Neural cell (in vitro differentiated cells): ENCODE data around the gene GPHB5. TPM values are rescaled to one million over a fixed set of nuclear protein-coding genes. Genes with fewer than 3 reads are reported as not detected.
"Not testable (repeated sequence)": the region's sequence is repeated elsewhere in the genome, so short reads cannot be mapped to it uniquely, and the experiment has no call there.

Source experiments
- H2AFZ ChIP-seq: fragments of 200-600, 300-800 bp; sonication (generic), shearing (Covaris generic); 2 replicates; pipeline ENCODE4 v1.6.0; 2014; ENCODE audit warnings: low read depth, mild to moderate bottlenecking, antibody characterized with exemption, low read length, moderate library complexity
- H3F3A ChIP-seq: fragments of 200-600 bp; shearing (Covaris generic); 2 replicates; pipeline ENCODE4 v1.6.1; 2016; ENCODE audit warnings: mild to moderate bottlenecking, moderate library complexity, mixed read lengths, antibody characterized with exemption, low read length; ENCODE audit not compliant: insufficient read depth, poor library complexity, severe bottlenecking
- H3K27ac ChIP-seq: fragments of 200-600, 300-800 bp; sonication (generic), shearing (Covaris generic); 2 replicates; pipeline ENCODE4 v1.5.1; 2014; ENCODE audit warnings: mild to moderate bottlenecking, low read length, moderate library complexity
- H3K27me3 ChIP-seq: fragments of 300-800, 200-600 bp; sonication (generic), shearing (Covaris generic); 2 replicates; pipeline ENCODE4 v1.6.0; 2014; ENCODE audit warnings: mild to moderate bottlenecking, low read depth, low read length, moderate library complexity; ENCODE audit not compliant: insufficient read depth
- H3K36me3 ChIP-seq: fragments of 300-800, 200-600 bp; sonication (generic), shearing (Covaris generic); 2 replicates; pipeline ENCODE4 v1.5.1; 2014; ENCODE audit warnings: mild to moderate bottlenecking, antibody characterized with exemption, low read length, moderate library complexity; ENCODE audit not compliant: insufficient read depth
- H3K4me2 ChIP-seq: fragments of 300-800, 200-600 bp; sonication (generic), shearing (Covaris generic); 2 replicates; pipeline ENCODE4 v1.6.0; 2014; ENCODE audit warnings: mild to moderate bottlenecking, low read length
- H3K4me3 ChIP-seq: fragments of 300-800, 200-600 bp; sonication (generic), shearing (Covaris generic); 2 replicates; pipeline ENCODE4 v1.5.1; 2014; ENCODE audit warnings: mild to moderate bottlenecking, low read length, moderate library complexity
- H3K79me2 ChIP-seq: fragments of 200-600 bp; shearing (Covaris generic); replicated peaks from 2 replicates; pipeline ENCODE4 v1.6.0; 2014; ENCODE audit warnings: mild to moderate bottlenecking, low read length, moderate library complexity; ENCODE audit not compliant: insufficient read depth
- H3K9ac ChIP-seq: fragments of 300-800, 200-600 bp; sonication (generic), shearing (Covaris generic); 2 replicates; pipeline ENCODE4 v1.6.1; 2016; ENCODE audit warnings: mild to moderate bottlenecking, low read length, mixed read lengths
- H3K9me2 ChIP-seq: fragments of 200-600 bp; shearing (Covaris generic); 2 replicates; pipeline ENCODE4 v1.6.1; 2016; ENCODE audit warnings: mild to moderate bottlenecking, low read length, mixed read lengths; ENCODE audit not compliant: insufficient read depth
- H3K9me3 ChIP-seq: fragments of 200-600, 300-800 bp; sonication (generic), shearing (Covaris generic); 2 replicates; pipeline ENCODE4 v1.6.1; 2016; ENCODE audit warnings: mild to moderate bottlenecking, mixed run types, low read length, moderate library complexity, mixed read lengths
- H4K20me1 ChIP-seq: fragments of 200-600 bp; shearing (Covaris generic); 2 replicates; pipeline ENCODE4 v1.6.1; 2016; ENCODE audit warnings: mild to moderate bottlenecking, mixed run types; ENCODE audit not compliant: insufficient read depth
- EP300 ChIP-seq: fragments of 450-650 bp; conservative IDR thresholded peaks from 2 replicates; pipeline ENCODE4 v1.6.1; 2014; ENCODE audit warnings: antibody characterized with exemption, mild to moderate bottlenecking, moderate library complexity; ENCODE audit not compliant: poor library complexity, severe bottlenecking
- EZH2 ChIP-seq: fragments of 200-600, 300-800 bp; shearing (Covaris generic), sonication (generic); IDR thresholded peaks from 2 replicates; pipeline ENCODE4 v1.6.1; 2014; ENCODE audit warnings: antibody characterized with exemption, low read length, borderline replicate concordance, mild to moderate bottlenecking; ENCODE audit not compliant: insufficient read depth, poor library complexity, severe bottlenecking
- MXI1 ChIP-seq: fragments of 450-650 bp; conservative IDR thresholded peaks from 2 replicates; pipeline ENCODE4 v1.6.1; 2014; ENCODE audit warnings: antibody characterized with exemption, mild to moderate bottlenecking; ENCODE audit not compliant: poor library complexity, severe bottlenecking
- POLR2AphosphoS5 ChIP-seq: IDR thresholded peaks from 2 replicates; pipeline ENCODE4 v1.6.1; 2012
- RAD21 ChIP-seq: fragments of 450-650 bp; conservative IDR thresholded peaks from 2 replicates; pipeline ENCODE4 v1.6.1; 2014; ENCODE audit warnings: antibody characterized with exemption, mild to moderate bottlenecking, moderate library complexity
- SMC3 ChIP-seq: fragments of 450-650 bp; conservative IDR thresholded peaks from 2 replicates; pipeline ENCODE4 v1.6.1; 2014; ENCODE audit warnings: antibody characterized with exemption, mild to moderate bottlenecking, moderate library complexity; ENCODE audit not compliant: poor library complexity
- TAF1 ChIP-seq: IDR thresholded peaks from 2 replicates; pipeline ENCODE4 v1.6.1; 2012; ENCODE audit warnings: low read depth
- polyA plus RNA-seq: library from polyadenylated mRNA; depleted of rRNA; stranded (reverse); fragments of >200 nt; gene quantifications from 2 replicates; pipeline ENCODE4 v1.2.3, GENCODE V29; 2014
- TF ChIP-seq, protein P1 (sequence below): fragments of 450-650 bp; IDR thresholded peaks from 2 replicates; pipeline ENCODE4 v1.5.1; 2014; ENCODE audit warnings: antibody characterized with exemption, mild to moderate bottlenecking, moderate library complexity; ENCODE audit not compliant: poor library complexity, severe bottlenecking
- TF ChIP-seq, protein P2 (sequence below): IDR thresholded peaks from 2 replicates; pipeline ENCODE4 v1.6.1; 2012; ENCODE audit warnings: borderline replicate concordance

The GPHB5 gene
- polyA plus RNA-seq, 1 donor from 2014 or later, result not detected

DNA sequence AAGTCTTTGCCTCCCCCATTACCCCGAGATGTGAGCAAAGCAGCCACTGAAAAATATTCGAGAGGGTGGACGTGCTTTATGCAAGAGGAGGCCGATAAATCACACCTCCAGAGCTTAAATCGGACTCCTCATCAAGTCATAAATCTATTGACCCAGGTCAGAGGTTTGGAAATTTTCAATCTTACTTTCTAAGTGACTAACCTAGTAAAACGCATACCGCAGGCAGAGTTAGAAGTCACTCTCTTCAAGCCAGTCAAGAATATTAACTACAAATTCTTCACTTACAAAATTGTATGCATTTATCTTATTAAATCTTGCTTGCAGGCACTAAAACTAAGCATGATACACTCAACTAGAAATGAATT is 34.9 kb downstream of the GPHB5 start:
- Histone ChIP-seq H3K27me3 (no peaks in the 10 kb centered on the region), H3K9me3 (no peaks in the 10 kb centered on the region), H3K36me3 (no peaks in the 10 kb centered on the region), H3F3A (no peaks in the 10 kb centered on the region), H3K4me3 (no peak overlapping the region), H3K27ac (no peak overlapping the region), H3K9me2 (no peaks in the 10 kb centered on the region), H3K4me2 (no peak overlapping the region), H3K79me2 (no peaks in the 10 kb centered on the region), H3K9ac (no peak overlapping the region), H4K20me1 (no peaks in the 10 kb centered on the region), H2AFZ (no peak overlapping the region)
- TF ChIP-seq EP300, result no peak
- no peak for TF ChIP-seq POLR2AphosphoS5
- TF ChIP-seq, protein P1, sequence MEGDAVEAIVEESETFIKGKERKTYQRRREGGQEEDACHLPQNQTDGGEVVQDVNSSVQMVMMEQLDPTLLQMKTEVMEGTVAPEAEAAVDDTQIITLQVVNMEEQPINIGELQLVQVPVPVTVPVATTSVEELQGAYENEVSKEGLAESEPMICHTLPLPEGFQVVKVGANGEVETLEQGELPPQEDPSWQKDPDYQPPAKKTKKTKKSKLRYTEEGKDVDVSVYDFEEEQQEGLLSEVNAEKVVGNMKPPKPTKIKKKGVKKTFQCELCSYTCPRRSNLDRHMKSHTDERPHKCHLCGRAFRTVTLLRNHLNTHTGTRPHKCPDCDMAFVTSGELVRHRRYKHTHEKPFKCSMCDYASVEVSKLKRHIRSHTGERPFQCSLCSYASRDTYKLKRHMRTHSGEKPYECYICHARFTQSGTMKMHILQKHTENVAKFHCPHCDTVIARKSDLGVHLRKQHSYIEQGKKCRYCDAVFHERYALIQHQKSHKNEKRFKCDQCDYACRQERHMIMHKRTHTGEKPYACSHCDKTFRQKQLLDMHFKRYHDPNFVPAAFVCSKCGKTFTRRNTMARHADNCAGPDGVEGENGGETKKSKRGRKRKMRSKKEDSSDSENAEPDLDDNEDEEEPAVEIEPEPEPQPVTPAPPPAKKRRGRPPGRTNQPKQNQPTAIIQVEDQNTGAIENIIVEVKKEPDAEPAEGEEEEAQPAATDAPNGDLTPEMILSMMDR, result no peak
- TF ChIP-seq MXI1, result no peak
- no peak for TF ChIP-seq EZH2
- TF ChIP-seq TAF1, result no peak
- TF ChIP-seq, protein P2, sequence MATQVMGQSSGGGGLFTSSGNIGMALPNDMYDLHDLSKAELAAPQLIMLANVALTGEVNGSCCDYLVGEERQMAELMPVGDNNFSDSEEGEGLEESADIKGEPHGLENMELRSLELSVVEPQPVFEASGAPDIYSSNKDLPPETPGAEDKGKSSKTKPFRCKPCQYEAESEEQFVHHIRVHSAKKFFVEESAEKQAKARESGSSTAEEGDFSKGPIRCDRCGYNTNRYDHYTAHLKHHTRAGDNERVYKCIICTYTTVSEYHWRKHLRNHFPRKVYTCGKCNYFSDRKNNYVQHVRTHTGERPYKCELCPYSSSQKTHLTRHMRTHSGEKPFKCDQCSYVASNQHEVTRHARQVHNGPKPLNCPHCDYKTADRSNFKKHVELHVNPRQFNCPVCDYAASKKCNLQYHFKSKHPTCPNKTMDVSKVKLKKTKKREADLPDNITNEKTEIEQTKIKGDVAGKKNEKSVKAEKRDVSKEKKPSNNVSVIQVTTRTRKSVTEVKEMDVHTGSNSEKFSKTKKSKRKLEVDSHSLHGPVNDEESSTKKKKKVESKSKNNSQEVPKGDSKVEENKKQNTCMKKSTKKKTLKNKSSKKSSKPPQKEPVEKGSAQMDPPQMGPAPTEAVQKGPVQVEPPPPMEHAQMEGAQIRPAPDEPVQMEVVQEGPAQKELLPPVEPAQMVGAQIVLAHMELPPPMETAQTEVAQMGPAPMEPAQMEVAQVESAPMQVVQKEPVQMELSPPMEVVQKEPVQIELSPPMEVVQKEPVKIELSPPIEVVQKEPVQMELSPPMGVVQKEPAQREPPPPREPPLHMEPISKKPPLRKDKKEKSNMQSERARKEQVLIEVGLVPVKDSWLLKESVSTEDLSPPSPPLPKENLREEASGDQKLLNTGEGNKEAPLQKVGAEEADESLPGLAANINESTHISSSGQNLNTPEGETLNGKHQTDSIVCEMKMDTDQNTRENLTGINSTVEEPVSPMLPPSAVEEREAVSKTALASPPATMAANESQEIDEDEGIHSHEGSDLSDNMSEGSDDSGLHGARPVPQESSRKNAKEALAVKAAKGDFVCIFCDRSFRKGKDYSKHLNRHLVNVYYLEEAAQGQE, result no peak
- TF ChIP-seq RAD21, result no peak
- no peak for TF ChIP-seq SMC3

DNA sequence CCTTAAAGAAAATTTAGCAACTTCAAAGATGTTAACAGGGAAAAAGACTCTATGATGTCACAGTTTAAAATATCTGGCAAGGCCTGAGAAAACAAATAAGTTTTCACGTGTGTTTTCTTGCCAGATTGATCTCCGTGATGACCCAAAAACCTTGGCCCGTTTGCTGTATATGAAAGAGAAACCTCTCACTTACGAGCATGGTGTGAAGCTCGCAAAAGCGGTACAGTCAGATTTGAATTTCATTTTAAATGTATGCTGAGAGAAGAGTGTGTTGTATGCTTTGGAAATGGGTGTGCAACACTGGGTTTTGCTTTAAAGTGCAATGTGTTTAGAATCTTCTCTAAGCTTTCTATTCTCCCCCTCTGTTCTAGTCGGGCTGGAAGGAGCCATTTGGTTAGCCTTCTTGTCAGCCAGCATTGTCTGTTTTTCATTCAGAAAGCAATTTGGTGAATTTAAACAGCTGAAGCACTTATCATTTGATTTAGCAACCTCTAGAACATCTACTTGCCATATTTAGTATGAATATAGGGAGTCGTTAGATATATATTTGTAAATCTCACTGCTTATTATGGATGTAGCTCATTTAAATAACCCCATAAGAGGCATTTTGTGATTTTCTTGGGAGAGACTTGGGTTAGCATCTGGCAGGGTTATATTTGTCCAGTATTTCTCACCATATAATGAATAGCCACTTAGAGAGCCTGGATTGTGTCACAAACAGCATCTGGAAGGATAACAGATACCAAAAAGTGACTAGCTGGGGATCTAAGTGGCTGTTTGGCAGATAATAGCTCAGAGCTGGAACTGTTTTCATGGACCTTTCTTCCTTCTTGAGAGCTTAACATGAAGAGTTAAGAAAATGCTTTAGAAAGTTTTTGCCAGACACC is 35.5 kb downstream of the GPHB5 start:
- Histone ChIP-seq H3K9ac (no peak overlapping the region), H3F3A (no peaks in the 10 kb centered on the region), H3K27me3 (no peaks in the 10 kb centered on the region), H3K4me3 (no peak overlapping the region), H3K9me3 (no peaks in the 10 kb centered on the region), H4K20me1 (no peaks in the 10 kb centered on the region), H3K9me2 (no peaks in the 10 kb centered on the region), H2AFZ (no peak overlapping the region), H3K79me2 (no peaks in the 10 kb centered on the region), H3K36me3 (no peaks in the 10 kb centered on the region), H3K27ac (no peak overlapping the region), H3K4me2 (no peak overlapping the region)
- TF ChIP-seq MXI1 (no peak), EP300 (no peak), EZH2 (no peak), SMC3 (no peak), RAD21 (no peak), TAF1 (no peak), POLR2AphosphoS5 (no peak)
- TF ChIP-seq, protein P2, result no peak
- TF ChIP-seq, protein P1, result no peak

DNA sequence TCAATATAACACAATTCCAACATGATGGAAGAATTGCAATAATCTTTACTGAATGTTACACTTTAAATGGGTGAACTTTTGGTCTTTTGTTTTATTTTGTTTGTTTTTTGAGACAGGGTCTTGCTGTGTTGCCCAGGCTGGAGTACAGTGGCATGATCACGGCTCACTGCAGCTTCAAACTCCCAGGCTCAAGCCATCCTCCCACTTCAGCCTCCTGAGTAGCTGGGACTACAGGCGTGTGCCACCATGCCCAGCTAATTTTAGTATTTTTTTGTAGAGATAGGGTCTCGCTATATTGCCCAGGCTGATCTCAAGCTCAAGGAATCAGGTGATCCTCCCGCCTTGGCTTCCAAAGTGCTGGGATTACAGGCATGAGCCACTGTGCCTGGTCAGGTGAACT is 38.8 kb downstream of the GPHB5 start:
- H3K4me3 ChIP-seq, H3K9me2 ChIP-seq, H3K27ac ChIP-seq, H3K4me2 ChIP-seq, H3K27me3 ChIP-seq, H3K9ac ChIP-seq, H3K9me3 ChIP-seq, H3K79me2 ChIP-seq, H3K36me3 ChIP-seq, H4K20me1 ChIP-seq, H3F3A ChIP-seq, H2AFZ ChIP-seq: not testable (repeated sequence)
